ENCODE data around the gene KCTD19.
"Not testable (repeated sequence)": the region's sequence is repeated elsewhere in the genome, so short reads cannot be mapped to it uniquely, and the experiment has no call there.

KCTD19 gene

DNA sequence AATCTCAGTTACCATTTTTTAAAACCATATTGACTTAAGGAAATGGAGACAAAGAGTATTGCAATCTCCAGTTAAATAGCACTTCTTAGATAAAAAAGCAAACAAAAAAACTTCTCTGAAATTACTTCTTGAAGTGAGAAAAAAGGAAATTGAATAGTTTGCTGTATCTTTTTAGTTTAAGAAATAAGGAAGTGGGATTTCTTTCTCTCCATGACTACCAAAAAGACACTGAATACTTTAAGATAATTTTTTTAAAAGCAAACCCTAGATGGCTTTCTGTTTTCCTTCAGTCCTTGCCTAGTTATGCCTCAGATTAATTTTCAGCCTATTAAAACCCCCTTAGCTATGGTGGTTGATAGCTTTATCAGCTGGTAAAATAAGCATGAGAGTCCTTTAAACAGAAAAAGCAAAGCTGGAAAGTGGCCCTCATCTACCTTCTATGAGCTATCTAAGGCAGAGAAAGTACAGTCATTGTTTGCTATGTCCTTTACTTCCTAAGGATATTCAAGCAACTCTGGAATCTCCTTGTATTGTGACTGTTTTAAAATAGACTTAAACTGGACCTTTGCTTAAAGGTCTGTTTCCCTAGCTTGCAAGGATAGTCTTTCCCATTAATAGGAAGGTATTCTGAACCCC lies 38.2 kb upstream of the KCTD19 start:
- Histone ChIP-seq H2AFZ (ENCODE audit: low read depth, low read length) (peak overlapping the region; percentile 84), H3K79me2 (ENCODE audit: low read length) (no peaks in the 10 kb centered on the region), H3K27ac (ENCODE audit: low read length) (peak overlapping the region; percentile 72), H3K4me3 (ENCODE audit: low read length) (peak overlapping the region; percentile 42), H3K9me3 (ENCODE audit: insufficient read depth, low read length) (peaks cover 6% of the 10 kb centered on the region; the same call in 1 of the 2 replicates), H3K27me3 (ENCODE audit: low read depth, low read length) (no peaks in the 10 kb centered on the region), H3K4me1 (ENCODE audit: low read length) (peaks cover 32% of the 10 kb centered on the region), H3K9ac (ENCODE audit: low read length) (peak overlapping the region; percentile 31), H3K4me2 (ENCODE audit: low read length) (peak overlapping the region; percentile 67), H4K20me1 (ENCODE audit: insufficient read depth, low read length) (no peaks in the 10 kb centered on the region), H3K36me3 (replicated peaks; ENCODE audit: low read depth, low read length) (no peaks in the 10 kb centered on the region)
- TF ChIP-seq EZH2phosphoT487 (IDR thresholded peaks at IDR 0.05; ENCODE audit: low read depth): no peak
- TF ChIP-seq, protein P1, sequence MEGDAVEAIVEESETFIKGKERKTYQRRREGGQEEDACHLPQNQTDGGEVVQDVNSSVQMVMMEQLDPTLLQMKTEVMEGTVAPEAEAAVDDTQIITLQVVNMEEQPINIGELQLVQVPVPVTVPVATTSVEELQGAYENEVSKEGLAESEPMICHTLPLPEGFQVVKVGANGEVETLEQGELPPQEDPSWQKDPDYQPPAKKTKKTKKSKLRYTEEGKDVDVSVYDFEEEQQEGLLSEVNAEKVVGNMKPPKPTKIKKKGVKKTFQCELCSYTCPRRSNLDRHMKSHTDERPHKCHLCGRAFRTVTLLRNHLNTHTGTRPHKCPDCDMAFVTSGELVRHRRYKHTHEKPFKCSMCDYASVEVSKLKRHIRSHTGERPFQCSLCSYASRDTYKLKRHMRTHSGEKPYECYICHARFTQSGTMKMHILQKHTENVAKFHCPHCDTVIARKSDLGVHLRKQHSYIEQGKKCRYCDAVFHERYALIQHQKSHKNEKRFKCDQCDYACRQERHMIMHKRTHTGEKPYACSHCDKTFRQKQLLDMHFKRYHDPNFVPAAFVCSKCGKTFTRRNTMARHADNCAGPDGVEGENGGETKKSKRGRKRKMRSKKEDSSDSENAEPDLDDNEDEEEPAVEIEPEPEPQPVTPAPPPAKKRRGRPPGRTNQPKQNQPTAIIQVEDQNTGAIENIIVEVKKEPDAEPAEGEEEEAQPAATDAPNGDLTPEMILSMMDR (IDR thresholded peaks at IDR 0.05; ENCODE audit: low read depth, low read length): no peak

DNA sequence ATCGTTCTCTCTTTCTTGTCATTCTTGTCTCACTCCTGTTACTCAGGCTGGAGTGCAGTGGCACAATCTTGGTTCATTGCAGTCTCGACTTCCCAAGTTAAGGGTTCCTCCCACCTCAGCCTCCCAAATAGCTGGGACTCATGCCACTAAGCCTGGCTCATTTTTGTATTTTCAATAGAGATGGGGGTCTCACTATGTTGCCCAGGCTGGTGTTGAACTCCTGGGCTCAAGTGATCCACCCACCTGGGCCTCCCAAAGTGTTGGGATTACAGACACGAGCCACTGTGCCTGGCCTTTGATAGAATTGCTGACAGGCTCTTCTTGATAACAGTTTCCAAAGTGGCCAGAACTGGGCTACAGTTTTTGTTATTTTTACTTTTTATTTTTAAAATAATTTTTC lies 34.5 kb upstream of the KCTD19 start:
- H3K27ac ChIP-seq (ENCODE audit: low read length): no peak overlapping the region
- H3K27me3 ChIP-seq (ENCODE audit: low read depth, low read length): no peaks in the 10 kb centered on the region
- H3K9me3 ChIP-seq (ENCODE audit: insufficient read depth, low read length): no peaks in the 10 kb centered on the region
- no peaks in the 10 kb centered on the region for H4K20me1 ChIP-seq (ENCODE audit: insufficient read depth, low read length)
- H3K4me2 ChIP-seq (ENCODE audit: low read length): no peak overlapping the region
- H3K36me3 ChIP-seq (replicated peaks; ENCODE audit: low read depth, low read length): no peaks in the 10 kb centered on the region
- no peaks in the 10 kb centered on the region for H3K79me2 ChIP-seq (ENCODE audit: low read length)
- H3K4me3 ChIP-seq (ENCODE audit: low read length): no peak overlapping the region
- TF ChIP-seq, protein P1 (IDR thresholded peaks at IDR 0.05; ENCODE audit: low read depth, low read length): no peak
- no peak for TF ChIP-seq EZH2phosphoT487 (IDR thresholded peaks at IDR 0.05; ENCODE audit: low read depth)
- H3K4me1 ChIP-seq (ENCODE audit: low read length): peaks cover 26% of the 10 kb centered on the region
- H2AFZ ChIP-seq (ENCODE audit: low read depth, low read length): no peak overlapping the region
- no peak overlapping the region for H3K9ac ChIP-seq (ENCODE audit: low read length)

DNA sequence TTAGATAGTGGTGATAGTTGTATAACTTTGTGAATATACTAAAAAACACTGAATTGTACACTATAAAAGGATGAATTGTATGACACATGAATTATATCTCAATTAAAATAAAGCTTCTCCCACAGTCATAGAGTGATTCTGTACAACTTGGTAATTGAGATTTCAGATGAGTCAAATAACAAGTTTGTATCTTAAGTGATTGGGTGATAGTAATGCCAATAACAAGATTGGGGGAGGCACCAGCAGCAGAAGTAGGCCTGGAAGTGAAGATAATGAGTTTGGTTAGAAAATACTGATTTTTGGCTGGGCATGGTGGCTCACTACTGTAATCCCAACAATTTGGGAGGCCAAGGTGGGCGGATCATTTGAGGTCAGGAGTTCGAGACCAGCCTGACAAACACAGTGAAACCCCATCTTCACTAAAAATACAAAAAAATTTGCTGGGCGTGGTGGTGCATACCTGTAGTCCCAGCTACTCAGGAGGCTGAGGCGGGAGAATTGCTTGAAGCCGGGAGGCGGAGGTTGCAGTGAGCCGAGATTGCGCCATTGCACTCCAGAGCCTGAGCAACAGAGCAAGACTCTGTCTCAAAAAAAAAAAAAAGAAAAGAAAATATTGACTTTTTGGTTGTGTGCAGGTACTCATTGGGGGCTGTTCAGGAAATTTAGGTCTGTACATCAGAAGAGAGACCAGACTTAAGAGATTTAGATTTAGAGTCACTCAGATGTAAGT lies 33.2 kb upstream of the KCTD19 start:
- H3K79me2 ChIP-seq (ENCODE audit: low read length); H3K36me3 ChIP-seq (replicated peaks; ENCODE audit: low read depth, low read length); H3K27me3 ChIP-seq (ENCODE audit: low read depth, low read length); H4K20me1 ChIP-seq (ENCODE audit: insufficient read depth, low read length); H3K4me3 ChIP-seq (ENCODE audit: low read length); H2AFZ ChIP-seq (ENCODE audit: low read depth, low read length); H3K4me2 ChIP-seq (ENCODE audit: low read length); H3K9me3 ChIP-seq (ENCODE audit: insufficient read depth, low read length); H3K9ac ChIP-seq (ENCODE audit: low read length); H3K27ac ChIP-seq (ENCODE audit: low read length): not testable (repeated sequence)
- H3K4me1 ChIP-seq (ENCODE audit: low read length): peaks cover 15% of the 10 kb centered on the region

DNA sequence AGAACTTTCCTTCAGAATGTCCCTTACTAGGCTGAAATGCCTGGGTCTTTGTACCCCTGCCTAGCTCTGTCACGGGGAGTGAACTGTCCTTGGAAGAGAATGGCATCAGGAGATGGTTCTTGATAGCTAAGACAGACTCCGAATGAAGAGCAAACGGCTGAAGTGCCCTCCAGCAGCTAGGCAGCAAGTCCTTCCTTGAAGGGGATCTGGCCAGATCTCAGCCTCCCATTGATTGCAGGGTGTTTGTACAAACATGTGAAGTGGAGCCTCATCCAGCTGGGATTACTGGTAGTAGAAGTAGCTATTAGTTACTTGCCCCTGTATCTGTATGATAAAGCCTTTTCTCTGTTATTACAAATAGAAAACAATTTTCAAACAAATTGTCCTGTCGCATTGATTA lies 31.0 kb upstream of the KCTD19 start:
- Histone ChIP-seq H3K79me2 (ENCODE audit: low read length) (no peaks in the 10 kb centered on the region), H3K27me3 (ENCODE audit: low read depth, low read length) (no peaks in the 10 kb centered on the region), H3K9ac (ENCODE audit: low read length) (no peak overlapping the region), H2AFZ (ENCODE audit: low read depth, low read length) (no peak overlapping the region), H3K27ac (ENCODE audit: low read length) (no peak overlapping the region), H3K36me3 (replicated peaks; ENCODE audit: low read depth, low read length) (no peaks in the 10 kb centered on the region), H3K9me3 (ENCODE audit: insufficient read depth, low read length) (no peaks in the 10 kb centered on the region), H3K4me3 (ENCODE audit: low read length) (no peak overlapping the region), H3K4me1 (ENCODE audit: low read length) (no peaks in the 10 kb centered on the region), H3K4me2 (ENCODE audit: low read length) (no peak overlapping the region), H4K20me1 (ENCODE audit: insufficient read depth, low read length) (no peaks in the 10 kb centered on the region)
- no peak for TF ChIP-seq EZH2phosphoT487 (IDR thresholded peaks at IDR 0.05; ENCODE audit: low read depth)
- TF ChIP-seq, protein P1 (IDR thresholded peaks at IDR 0.05; ENCODE audit: low read depth, low read length): no peak
